GM12874 (cell line): ENCODE results near the gene PHF5A.

Experiments used
- CTCF ChIP-seq: IDR thresholded peaks from 2 replicates; pipeline ENCODE4 v1.5.1; 2011; ENCODE audit warnings: low read depth, mild to moderate bottlenecking, control low read depth, low read length, moderate library complexity; ENCODE audit not compliant: insufficient read depth

PHF5A gene

GRCh38 chr22:41499624-41500280, 31.3 kb upstream of the PHF5A start:
- no peak for TF ChIP-seq CTCF

GRCh38 chr22:41498303-41498835, 29.9 kb upstream of the PHF5A start:
- TF ChIP-seq CTCF, result no peak

GRCh38 chr22:41491374-41492100, 23.0 kb upstream of the PHF5A start:
- no peak for TF ChIP-seq CTCF

- TF ChIP-seq CTCF, result no peak
Measured at GRCh38 chr22:41488596-41489385, 20.3 kb upstream of the PHF5A start.

GRCh38 chr22:41488076-41488475, 19.6 kb upstream of the PHF5A start:
- no peak for TF ChIP-seq CTCF

GRCh38 chr22:41487037-41487935, 18.8 kb upstream of the PHF5A start:
- TF ChIP-seq CTCF, result no peak
